ENCODE results near the gene CASZ1. TPM values are rescaled to one million over a fixed set of nuclear protein-coding genes. Genes with fewer than 3 reads are reported as not detected.

Gene CASZ1
- total and polyA plus RNA-seq, 10 of the 15 experiments (the other 5 are each of a cell fraction or from before 2014, with no cell fraction given) = 0.52 to 9.8 (median 3.7) TPM

GRCh38 chr1:10639775-10640578, 156.5 kb downstream of the CASZ1 start:
- Histone ChIP-seq H3K27ac (ENCODE audit: control insufficient read depth, insufficient read depth) (no peak overlapping the region), H3K27me3 (replicated peaks in 1 of 2; ENCODE audit: control insufficient read depth in 2 of 2, insufficient read depth in 2 of 2, low read length in 1 of 2) (no peaks in the 10 kb centered on the region), H3K79me2 (ENCODE audit: control insufficient read depth, insufficient read depth, low read length) (no peaks in the 10 kb centered on the region), H2AFZ (ENCODE audit: control insufficient read depth, low read depth, low read length) (no peak overlapping the region), H3K9ac (ENCODE audit: control insufficient read depth, insufficient read depth, low read length) (no peak overlapping the region), H3K36me3 (ENCODE audit: control insufficient read depth in 2 of 2, insufficient read depth in 2 of 2, low read length in 1 of 2) (no peaks in the 10 kb centered on the region), H4K20me1 (ENCODE audit: control insufficient read depth, insufficient read depth) (no peaks in the 10 kb centered on the region), H3K9me3 (replicated peaks; ENCODE audit: control insufficient read depth, insufficient read depth, low read length) (no peaks in the 10 kb centered on the region), H3K4me2 (ENCODE audit: control insufficient read depth, insufficient read depth) (no peak overlapping the region), H3K4me1 (ENCODE audit: control insufficient read depth, insufficient read depth, low read length) (no peaks in the 10 kb centered on the region), H3K4me3 (no peak overlapping the region)
- no peak for ATAC-seq
- ChIA-PET RAD21 (ENCODE audit: unreplicated experiment) (no interaction called here), SMC1A (ENCODE audit: uncharacterized antibody, unreplicated experiment) (no interaction called here), POLR2A (no interaction called here), CTCF (no interaction called here)
- in situ Hi-C loops (cut with MboI) = no loop called here
- intact Hi-C loops (cut with micrococcal nuclease; ENCODE audit: unreplicated experiment) = no loop called here
- FAIRE-seq = no peak
- no TSS peak for BruUV-seq (replicated peaks)
- 91% methylated on average over 42 of the region's 45 CpGs for WGBS (ENCODE audit: insufficient coverage, insufficient replicate concordance, low lambda C conversion rate, missing lambda C conversion rate)
- no peak for DNase-seq (ENCODE audit: low read depth, low spot score)
- TF ChIP-seq RFX5 (IDR thresholded peaks at IDR 0.05; ENCODE audit: low read depth, low read length) (no peak), ZNF274 (IDR thresholded peaks at IDR 0.05; ENCODE audit: insufficient read depth, insufficient read length) (no peak), FOXK2 (IDR thresholded peaks at IDR 0.05) (no peak), BHLHE40 (IDR thresholded peaks at IDR 0.05; ENCODE audit: borderline replicate concordance in 1 of 2, low read depth in 2 of 2, low read length in 1 of 2) (no peak), ZBTB33 (IDR thresholded peaks at IDR 0.05) (no peak), CEBPZ (IDR thresholded peaks at IDR 0.05; ENCODE audit: low read depth, low read length) (no peak), SRF (IDR thresholded peaks at IDR 0.05; ENCODE audit: low read depth in 2 of 2, low read length in 2 of 2) (no peak), ESRRA (IDR thresholded peaks at IDR 0.05; ENCODE audit: low read length) (no peak), CUX1 (IDR thresholded peaks at IDR 0.05; ENCODE audit: insufficient replicate concordance, low read depth, low read length) (no peak), MTA2 (IDR thresholded peaks at IDR 0.05; ENCODE audit: low read depth) (no peak), SMARCA5 (IDR thresholded peaks at IDR 0.05) (no peak), POLR2AphosphoS5 (IDR thresholded peaks at IDR 0.05; ENCODE audit: low read length) (no peak), LARP7 (IDR thresholded peaks at IDR 0.05) (no peak), EED (IDR thresholded peaks at IDR 0.05; ENCODE audit: low read depth) (no peak), KDM1A (IDR thresholded peaks at IDR 0.05; ENCODE audit: borderline replicate concordance) (no peak)
